ENCODE data around the gene ANKRD33B.
A peak's percentile ranks its signal among the peaks of the same experiment; 100 is the strongest.
"Not testable (repeated sequence)": the region's sequence is repeated elsewhere in the genome, so short reads cannot be mapped to it uniquely, and the experiment has no call there.

Gene ANKRD33B

DNA sequence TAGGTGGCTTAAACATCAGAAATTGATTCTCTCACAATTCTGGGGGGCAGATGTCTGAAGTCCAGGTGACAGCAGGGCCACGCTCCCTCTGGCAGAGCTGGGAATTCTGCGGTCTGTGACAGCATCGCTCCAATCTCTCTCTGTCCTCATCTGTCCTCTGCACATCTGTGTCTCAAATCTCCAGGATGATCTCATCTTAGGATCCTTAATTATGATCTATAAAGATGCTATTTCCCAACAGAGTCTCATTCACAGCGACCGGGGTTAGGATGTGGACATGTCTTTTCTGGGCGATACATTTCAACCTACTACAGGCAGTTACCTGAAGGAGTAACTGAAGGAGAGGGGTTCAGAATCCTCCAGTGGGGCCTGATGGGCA, 31.4 kb downstream of the ANKRD33B start:
- no peak for DNase-seq (ENCODE audit: low spot score)

DNA sequence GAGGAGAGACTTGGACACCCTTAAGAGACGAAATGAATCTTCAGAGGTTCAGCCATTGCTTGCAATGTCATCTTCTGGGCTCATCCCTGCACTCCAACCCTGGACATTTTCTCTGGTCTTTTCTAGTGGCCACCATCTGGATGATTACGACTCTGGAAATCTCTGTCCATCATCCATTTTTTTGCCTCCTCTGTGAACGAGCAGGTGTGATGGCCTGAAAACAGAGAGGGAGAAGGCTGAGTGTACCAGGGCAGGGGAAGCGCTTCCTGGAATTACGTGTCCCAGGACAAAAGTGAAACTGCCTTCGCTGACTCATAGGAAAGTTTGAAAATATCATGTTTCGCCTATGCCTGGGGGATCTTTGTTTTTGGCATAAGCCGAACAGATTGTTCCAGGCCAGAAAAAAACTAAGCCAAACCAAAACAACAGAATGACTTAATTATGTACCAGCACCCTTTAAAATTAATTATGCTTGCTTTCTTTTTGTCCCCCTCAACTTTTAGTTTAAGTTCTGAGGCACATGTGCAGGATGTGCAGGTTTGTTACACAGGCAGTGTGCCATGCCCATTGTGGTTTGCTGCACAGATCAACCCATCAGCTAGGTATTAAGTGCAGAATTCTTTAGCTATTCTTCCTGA, 31.9 kb downstream of the ANKRD33B start:
- DNase-seq (ENCODE audit: low spot score) = no peak

DNA sequence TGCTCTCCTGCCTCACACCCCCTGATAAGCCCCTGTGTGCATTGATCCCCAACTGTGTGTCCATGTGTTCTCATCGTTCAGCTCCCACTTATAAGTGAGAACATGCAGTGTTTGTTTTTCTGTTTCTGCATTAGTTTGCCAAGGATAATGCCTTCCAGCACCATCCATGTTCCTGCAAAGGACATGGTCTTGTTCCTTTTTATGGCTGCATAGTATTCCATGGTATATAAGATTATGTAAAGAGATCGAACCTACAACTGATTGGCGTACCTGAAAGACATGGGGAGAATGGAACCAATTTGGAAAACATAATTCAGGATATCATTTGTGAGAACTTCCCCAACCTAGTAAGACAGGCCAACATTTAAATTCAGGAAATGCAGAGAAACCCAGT, 32.4 kb downstream of the ANKRD33B start:
- DNase-seq (ENCODE audit: low spot score) = no peak

DNA sequence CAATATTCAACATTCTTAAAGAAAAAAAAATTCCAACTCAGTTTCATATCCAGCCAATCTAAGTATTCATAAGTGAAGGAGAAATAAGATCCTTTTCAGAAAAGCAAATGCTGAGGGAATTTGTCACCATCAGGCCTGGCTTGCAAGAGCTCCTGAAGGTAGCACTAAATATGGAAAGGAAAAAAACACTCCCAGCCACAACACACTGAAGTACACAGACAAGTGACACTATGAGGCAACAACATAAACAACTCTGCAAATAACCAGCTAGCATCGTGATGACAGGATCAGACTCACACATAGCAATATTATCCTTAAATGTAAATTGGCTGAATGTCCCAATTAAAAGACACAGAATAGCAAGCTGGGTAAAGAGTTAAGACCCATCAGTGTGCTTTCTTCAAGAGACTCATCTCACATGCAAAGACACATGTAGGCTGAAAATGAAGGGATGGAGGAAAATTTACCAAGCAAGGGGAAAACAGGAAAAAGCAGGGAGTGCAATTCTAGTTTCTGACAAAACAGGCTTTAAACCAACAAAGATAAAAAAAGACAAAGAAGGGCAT, 33.1 kb downstream of the ANKRD33B start:
- DNase-seq (ENCODE audit: low spot score) = no peak

DNA sequence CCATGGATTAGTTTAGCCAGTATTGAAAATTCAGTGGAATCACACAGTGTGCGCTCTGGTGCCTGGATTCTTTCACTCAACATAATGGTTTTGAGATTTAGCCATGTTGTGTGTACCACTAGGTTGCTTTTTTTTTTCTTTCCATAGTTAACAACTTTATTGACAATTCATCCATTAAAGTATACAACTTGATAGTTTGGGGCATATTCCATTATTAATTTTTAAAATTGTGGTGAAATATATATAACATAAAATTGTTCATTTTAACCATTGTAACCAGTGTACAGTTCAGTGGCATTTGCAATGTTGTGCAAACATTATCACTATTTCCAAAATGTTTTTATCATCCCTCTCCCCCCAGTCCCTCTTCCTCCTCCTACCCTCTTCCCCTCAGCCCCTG, 35.2 kb downstream of the ANKRD33B start:
- no peak for DNase-seq (ENCODE audit: low spot score)

DNA sequence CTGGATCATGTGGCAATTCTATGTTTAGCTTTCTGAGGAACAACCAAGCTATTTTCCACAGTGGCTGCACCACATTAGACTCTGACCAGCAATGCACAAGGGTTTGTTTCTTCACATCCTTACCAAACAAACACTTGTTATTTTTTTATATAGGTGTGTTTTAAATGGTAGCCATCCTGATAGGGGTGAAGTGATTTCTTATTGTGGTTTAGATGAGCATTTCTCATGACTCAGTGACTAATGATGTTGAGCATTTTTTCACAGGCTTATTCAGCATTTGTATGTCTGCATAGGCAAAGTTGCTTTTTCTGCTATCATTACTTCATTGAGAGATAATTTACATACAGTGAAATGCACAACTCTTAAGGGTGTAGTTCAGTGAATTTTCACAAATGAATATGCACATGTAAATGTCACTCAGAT, 36.0 kb downstream of the ANKRD33B start:
- no peak for DNase-seq (ENCODE audit: low spot score)

DNA sequence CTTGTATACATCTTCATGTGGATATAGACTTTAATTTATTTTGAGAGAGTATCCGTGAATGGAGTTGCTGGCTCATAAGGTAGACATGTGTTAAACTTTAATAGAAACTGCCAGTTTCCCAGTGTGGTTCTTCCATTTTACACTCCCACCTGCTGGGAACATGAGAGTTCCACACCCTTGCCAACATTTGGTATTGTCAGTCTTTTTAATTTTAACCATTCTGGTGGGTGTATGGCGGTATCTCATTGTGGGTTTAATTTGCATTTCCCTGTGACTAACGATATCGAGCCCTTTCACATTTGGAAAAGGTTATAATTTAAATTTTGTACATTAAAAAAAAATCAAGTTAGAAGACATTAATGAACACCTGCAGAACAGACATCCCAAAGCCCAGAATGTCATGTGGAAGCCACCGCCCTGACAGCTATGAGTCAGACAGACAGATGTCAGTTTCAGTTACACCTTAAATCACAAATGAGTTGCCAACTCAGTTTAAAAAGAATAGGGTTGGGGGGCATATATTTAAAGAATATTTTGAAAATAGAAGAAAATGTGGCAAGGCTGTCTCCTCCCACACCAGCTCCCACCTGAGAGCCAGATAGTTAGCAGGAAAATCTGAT, 36.9 kb downstream of the ANKRD33B start:
- no peak for DNase-seq (ENCODE audit: low spot score)

DNA sequence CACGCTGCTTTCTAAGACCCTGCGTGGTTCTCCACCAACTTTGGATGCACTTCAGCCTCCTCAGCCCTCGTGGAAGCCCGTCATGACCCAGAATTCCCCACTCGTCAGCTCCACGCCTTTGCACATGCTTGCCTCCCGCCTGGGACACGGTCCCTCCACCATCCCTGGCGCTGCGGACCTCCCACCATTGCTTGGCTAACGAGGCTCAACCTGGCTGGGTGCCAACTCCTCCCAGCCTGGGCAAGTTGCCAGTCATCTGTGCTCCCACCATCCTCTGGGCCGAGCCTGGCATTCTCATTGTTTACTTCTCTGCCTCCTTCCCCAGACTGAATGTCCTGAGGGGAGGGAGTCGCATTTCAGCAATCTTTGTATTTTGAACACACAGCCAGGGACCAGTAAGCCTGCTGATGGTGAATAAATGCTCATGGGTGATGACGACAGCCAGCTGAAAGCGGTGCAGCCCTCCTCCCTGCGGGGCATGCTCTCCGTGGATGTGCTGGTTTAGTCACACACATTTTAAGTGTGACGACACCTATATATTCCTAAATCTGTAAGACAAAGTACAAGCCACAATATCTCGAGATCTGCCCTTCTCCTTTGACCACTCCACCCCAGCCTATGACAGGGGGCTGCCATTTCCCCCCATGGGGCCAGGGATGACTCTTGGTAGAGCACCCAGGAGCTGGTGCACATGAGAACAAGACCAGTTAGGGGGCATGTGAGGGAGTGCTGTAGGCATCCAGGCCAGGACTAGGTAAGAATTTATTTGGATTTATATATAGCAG, 37.6 kb downstream of the ANKRD33B start:
- peak; percentile 87 for DNase-seq (ENCODE audit: low spot score)

DNA sequence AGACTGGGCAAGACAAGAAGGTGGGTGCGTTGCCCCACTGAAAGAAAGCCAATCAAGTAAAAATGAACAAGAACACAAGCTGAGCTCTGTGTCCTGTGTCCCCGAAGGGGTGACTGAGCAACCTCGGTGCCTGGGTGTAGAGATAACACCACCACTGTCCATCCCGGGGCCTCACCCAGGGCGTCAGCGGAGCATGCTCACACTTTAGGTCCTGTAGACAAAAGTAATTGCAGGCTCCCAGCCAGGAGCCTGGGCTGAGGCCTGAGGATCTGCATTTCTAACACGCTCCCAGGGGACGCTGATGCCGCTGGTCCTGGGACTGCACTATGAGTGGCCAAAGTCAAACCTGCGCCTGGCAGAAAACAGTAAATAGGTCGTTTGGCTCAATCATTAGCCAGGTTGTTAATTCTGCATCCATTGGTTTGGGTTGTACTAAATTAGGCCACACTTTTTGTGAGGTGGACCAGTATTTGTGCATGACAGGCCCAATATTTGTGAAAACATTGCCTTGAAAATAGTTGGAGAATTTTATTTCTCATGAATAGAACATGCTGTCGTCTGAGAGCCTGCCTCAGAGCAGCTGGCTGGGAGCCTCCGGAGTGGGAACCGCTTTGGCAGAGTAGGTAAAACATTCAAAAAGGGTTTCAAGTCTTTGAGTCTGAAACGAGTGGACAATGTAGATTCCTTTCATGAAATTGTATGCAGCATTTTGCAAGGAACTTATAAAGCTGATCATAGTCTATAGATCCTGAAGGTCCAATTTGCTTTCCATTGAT, 38.3 kb downstream of the ANKRD33B start:
- DNase-seq (ENCODE audit: low spot score) = peak; percentile 57

DNA sequence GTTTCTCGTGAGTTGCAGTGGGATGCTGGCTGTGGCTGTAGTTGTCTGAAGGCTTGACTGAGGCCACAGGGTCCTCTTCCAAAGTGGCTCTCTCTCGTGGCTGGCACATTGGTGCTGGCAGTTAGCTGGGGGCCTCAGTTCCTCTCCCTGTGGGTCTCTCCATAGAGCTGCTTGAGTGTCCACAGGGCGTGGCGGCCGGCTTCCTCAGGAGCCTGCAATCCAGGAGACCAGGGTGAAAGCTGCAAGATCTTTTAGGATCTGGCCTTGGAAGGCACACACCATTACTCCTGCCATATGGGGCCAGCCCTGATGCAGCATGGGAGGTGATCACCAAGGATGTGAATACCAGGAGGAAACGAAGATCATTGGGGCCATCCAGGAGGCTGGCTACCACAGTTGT, 41.1 kb downstream of the ANKRD33B start:
- DNase-seq (ENCODE audit: low spot score) = no peak

DNA sequence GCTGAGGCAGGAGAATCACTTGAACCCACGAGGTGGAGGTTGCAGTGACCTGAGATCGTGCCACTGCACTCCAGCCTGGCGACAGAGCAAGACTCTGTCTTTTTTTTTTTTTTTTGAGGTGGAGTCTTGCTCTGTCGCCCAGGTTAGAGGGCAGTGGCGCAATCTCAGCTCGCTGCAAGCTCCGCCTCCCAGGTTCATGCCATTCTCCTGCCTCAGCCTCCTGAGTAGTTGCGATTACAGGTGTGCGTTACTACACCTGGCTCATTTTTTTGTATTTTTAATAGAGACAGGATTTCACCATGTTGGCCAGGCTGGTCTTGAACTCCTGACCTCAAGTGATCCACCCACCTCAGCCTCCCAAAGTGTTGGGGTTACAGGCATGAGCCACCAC, 42.8 kb downstream of the ANKRD33B start:
- DNase-seq (ENCODE audit: low spot score) = not testable (repeated sequence)

DNA sequence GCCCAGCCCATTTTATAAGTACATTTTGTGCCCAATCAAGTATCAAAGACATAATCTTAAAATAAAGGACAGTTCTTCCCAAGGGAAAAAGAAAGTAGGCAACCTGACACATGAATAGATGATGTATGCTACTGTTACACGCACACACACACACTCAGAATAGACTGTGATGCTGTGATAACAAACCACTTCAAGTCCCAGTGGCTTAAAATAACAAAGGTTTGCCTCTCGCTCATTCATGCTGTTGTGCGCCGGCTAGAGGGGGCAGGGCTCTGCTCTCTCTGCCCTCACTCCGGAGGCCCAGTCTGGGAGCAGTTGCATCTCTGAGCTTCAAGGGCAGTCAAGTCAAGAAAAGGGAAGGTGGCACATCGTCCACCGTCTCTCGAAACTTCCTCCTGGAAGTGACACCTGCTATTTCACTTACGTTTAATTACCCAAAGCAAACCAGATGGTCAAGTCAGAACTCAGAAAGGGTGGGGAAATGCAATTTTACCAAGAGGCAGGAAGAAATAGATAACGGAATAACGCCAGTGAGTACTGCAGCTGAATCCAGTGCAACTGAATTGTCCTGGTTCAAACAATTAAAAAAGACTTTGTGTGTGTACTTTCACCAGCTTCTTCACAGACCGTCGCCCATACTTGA, 43.3 kb downstream of the ANKRD33B start:
- no peak for DNase-seq (ENCODE audit: low spot score)

DNA sequence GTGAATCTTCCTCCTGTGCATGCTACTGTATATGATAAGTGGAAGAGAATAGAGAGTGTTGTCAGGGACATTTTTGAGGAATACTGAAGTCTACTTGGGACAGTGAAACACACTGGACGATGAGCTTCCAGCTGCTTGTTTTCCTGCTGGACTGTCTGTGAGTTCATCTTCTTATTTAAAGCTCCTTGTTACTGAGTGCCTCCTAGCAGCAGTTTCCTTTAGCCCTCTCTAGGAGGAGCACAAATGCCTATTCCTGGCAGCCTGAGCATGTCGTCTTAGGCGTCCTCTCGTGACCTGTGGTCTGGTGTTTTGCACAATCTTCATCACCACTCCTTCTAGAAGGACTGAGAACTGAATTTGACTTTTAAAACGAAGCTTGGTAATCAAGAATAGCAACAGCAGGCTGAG, 43.8 kb downstream of the ANKRD33B start:
- DNase-seq (ENCODE audit: low spot score) = peak; percentile 17

DNA sequence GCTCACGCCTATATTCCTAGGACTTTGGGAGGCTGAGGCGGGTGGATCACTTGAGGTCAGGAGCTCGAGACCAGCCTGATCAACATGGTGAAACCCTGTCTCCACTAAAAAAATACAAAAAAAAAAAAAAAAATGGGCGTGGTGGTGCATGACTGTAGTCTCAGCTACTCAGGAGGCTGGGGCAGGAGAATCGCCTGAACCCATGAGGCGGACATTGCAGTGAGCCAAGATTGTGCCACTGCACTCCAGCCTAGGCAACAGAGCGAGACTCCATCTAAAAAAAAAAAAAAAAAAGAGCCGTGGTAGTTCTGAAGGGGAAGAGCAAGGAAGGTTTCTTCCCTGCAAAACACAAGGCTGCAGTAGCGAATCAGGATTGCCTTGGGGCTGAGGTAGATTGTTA, 44.2 kb downstream of the ANKRD33B start:
- DNase-seq (ENCODE audit: low spot score) = not testable (repeated sequence)

DNA sequence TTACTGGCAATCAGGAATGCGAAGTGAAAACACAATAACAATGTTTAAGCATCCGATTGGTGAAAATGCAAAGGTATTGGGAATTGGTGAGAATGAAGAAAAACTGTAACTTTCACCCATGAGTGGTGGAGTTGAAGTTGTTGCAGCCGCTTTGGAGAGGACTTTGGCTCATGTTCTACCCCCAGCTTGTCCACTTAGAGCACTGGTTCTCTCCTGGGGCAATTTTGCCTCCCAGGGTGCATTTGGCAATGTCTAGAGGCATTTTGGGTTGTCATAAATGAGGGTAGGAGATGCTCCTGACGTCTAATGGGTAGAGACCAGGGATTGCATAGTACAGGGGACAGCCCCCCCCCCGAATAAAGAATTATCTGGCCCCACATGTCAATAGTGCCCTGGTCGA, 46.2 kb downstream of the ANKRD33B start:
- no peak for DNase-seq (ENCODE audit: low spot score)

DNA sequence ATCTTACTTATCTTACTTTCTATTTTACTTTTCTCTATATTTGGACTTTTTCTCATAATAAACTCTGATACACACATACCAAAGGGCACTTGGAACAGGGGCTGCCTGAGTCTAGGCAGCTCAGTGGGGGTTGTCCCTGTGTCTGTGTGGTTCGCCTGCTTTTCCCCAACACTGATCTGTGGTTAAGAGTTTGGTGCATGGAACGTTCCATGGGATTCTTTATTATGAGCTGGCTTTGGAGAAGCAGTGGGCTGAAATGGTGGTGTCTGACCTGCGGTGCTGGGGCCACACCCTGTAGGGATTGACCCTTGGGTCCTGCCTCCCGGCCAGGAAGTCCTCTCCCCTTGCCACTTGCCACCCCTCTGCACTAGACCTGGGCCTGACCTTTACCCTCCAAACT, 47.4 kb downstream of the ANKRD33B start:
- DNase-seq (ENCODE audit: low spot score) = no peak

DNA sequence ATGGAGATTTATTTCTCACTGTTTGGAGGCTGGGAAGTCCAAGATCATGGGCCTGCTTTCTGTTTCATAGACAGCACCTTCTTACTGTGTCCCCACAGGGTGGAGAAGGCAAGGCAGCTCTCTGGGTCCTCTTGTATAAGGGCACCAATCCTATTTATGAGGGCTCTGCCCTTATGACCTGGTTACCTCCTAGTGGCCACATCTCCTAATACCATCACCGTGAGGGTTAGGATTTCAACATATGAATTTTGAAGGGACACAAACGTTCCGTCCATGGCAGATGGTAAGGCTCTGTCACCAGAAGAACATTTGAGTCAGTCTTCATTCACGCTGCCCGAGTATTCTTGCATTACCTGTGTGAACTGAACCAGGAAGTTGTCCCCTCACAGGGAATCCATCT, 48.4 kb downstream of the ANKRD33B start:
- DNase-seq (ENCODE audit: low spot score) = no peak

DNA sequence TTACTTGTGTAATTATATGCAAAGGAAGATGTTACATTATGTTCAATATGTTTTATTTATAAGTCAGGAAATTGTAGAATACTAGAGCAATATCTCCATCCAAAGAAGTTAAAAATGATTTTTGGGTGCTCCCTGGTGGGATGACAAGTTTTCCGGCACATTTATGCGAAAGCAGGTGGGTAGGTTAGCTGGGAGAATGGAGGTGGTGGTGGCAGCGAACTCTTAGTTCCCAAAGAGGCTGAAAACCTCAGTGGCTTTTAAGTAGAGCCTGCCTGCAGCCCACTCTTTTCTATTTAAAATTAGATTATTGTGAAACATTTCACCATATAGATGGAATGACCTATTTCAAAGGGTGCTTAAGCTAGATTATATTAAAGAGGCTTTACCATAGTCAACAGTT, 51.8 kb downstream of the ANKRD33B start:
- no peak for DNase-seq (ENCODE audit: low spot score)

DNA sequence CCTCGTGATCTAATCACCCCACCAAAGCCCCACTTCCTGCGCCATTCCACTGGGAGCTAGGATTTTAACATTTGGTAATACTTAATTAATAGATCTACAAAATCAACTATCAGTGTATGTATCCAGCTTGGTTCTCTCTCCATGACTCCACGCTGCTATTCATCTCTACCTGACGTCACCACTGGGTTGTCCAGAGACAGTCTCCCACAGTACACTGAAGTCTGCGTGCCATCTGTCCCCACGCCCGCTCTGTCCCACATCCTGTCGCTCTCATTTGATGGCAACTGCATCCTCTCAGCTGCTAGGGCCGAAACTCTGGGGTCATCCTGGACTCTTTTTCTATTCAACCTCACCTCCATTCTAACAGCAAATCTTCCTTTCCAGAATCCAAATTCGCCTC, 53.2 kb downstream of the ANKRD33B start:
- no peak for DNase-seq (ENCODE audit: low spot score)

DNA sequence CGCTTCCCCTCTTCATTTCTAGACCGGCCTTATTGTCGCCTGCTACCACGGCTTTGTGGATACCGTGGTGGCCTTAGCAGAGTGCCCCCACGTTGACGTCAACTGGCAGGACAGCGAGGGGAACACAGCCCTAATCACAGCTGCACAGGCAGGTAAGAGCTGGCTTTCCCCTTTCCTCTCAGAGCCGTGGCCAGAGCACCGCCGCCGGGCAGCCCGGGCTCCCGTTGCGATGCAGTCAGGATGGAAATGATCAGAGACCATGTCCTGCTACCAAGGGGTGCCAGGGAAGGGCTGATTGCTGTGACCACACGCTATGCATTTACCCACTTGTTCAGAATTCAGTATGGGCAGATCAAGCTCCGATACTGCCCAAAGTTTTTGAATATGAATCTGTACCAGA, 54.4 kb downstream of the ANKRD33B start:
- no peak for DNase-seq (ENCODE audit: low spot score)

DNA sequence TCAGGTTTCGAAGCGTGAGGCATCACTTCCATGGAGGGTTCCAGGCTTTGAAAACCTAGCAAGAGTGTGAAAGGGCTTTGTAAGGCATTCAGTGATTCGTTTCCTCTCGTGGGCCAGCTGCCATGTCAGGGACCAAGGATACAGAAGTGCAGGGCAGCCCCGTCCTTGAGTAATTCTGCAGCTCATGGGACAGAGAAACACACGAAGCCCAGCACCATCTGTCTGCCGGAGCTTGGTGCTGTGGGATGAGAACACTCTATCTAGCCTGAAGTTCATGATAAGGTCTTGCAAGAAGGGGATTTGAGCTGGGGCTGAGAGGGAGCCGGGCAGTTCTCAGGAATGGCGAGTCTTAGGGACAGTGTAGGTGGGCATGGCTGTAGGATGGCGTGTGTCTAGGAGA, 55.8 kb downstream of the ANKRD33B start:
- DNase-seq (ENCODE audit: low spot score) = no peak

DNA sequence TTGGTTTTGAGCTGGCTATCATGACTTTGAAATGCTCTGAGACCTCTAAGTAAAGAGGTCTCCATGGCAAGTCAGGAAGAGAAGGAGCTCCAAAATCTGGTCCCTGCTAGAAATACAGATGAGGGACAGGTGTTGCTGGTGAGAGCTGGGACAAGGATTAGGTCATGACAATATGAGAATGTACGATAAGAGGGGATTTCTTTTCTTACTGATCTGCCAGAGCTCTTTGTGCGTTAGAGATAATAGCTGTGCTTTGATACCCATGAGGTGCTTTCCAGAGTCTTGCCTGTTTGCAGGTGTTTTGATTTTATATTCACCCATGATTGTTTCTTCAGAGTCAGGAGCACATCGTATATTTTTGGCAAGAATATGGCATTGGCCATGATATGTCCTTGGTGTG, 56.5 kb downstream of the ANKRD33B start:
- DNase-seq (ENCODE audit: low spot score) = no peak
